ENCODE results near the gene EVA1B. TPM values are rescaled to one million over a fixed set of nuclear protein-coding genes. Genes with fewer than 3 reads are reported as not detected.

EVA1B gene
- total and polyA plus RNA-seq, 2 experiments from 2014 or later: 68.7 to 82.2 TPM

DNA sequence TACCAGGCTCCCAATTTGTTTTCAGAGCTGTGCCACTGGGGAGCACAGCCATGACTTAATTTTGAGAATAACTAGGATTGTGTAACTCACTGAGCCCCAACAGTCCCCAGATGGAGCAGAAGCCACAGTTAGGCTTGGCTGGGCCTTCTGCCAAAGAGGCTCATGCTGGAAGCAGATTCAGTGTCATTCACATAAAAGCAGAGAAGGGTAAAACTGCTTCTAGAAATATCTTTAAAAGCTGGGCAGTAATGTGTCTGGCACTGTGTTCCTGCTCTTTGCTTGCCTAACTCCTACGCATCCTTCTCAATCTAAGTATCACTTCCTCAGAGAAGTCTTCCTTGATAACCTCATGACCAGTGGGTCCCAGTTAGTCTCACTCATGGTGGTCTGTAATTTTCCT is 41.9 kb upstream of the EVA1B start:
- peaks cover 14% of the 10 kb centered on the region for H3K4me1 ChIP-seq (ENCODE audit: insufficient read depth)
- no peak for DNase-seq (ENCODE audit: low spot score)
- H3K79me2 ChIP-seq: peaks cover 75% of the 10 kb centered on the region
- peaks cover 13% of the 10 kb centered on the region for H4K20me1 ChIP-seq (ENCODE audit: insufficient read depth, poor library complexity, severe bottlenecking)
- no peak overlapping the region for H3K4me2 ChIP-seq
- peak overlapping the region; percentile 61 for H3K27ac ChIP-seq
- no peaks in the 10 kb centered on the region for H3K27me3 ChIP-seq
- TF ChIP-seq, protein P1, sequence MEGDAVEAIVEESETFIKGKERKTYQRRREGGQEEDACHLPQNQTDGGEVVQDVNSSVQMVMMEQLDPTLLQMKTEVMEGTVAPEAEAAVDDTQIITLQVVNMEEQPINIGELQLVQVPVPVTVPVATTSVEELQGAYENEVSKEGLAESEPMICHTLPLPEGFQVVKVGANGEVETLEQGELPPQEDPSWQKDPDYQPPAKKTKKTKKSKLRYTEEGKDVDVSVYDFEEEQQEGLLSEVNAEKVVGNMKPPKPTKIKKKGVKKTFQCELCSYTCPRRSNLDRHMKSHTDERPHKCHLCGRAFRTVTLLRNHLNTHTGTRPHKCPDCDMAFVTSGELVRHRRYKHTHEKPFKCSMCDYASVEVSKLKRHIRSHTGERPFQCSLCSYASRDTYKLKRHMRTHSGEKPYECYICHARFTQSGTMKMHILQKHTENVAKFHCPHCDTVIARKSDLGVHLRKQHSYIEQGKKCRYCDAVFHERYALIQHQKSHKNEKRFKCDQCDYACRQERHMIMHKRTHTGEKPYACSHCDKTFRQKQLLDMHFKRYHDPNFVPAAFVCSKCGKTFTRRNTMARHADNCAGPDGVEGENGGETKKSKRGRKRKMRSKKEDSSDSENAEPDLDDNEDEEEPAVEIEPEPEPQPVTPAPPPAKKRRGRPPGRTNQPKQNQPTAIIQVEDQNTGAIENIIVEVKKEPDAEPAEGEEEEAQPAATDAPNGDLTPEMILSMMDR (IDR thresholded peaks at IDR 0.05; ENCODE audit: poor library complexity): no peak
- TF ChIP-seq EZH2 (IDR thresholded peaks at IDR 0.05; ENCODE audit: borderline replicate concordance) (no peak), EZH2phosphoT487 (IDR thresholded peaks at IDR 0.05; ENCODE audit: low read depth, severe bottlenecking, unreplicated experiment) (no peak)
- H3K36me3 ChIP-seq (replicated peaks; ENCODE audit: insufficient read depth, low read depth): no peaks in the 10 kb centered on the region
- 94% methylated on average over 1 of the region's 1 CpG for WGBS (ENCODE audit: low lambda C conversion rate, missing lambda C conversion rate)
- H3K9me2 ChIP-seq (replicated peaks; ENCODE audit: insufficient read depth): no peaks in the 10 kb centered on the region
- no peak overlapping the region for H2AFZ ChIP-seq
- H3K9me3 ChIP-seq (ENCODE audit: low read depth): no peaks in the 10 kb centered on the region
- no peak overlapping the region for H3K4me3 ChIP-seq

DNA sequence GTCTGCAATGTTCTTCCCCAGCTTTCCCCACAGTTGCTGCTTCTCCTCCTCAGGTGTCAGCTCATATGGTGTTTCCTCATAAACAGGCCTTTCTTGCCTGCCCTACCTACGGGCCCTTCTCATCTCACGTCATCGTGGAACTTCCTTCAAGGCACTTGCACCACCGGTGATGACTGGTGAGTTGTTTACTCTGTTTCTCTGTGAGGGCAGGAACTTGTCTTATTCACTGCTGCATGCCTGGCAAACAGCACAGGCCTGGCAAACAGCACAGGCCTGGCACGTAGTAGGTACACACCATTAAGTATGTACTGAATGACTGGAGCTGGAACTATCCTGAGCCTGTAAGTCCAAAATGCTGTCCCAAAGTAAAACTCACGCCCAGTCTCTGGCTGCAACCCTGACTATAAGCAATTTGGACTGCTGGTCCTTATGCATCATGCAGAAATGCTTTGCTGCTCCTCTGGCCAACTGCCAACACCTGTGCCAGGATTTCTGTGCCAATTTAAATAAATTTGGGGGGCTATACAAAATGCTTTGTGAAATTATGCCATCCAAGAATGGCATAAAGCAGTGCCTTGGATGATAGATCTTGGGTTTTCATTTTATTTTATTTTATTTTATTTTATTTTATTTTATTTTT is 36.6 kb upstream of the EVA1B start:
- H3K27ac ChIP-seq: no peak overlapping the region
- DNase-seq (ENCODE audit: low spot score): no peak
- H4K20me1 ChIP-seq (ENCODE audit: insufficient read depth, poor library complexity, severe bottlenecking): no peaks in the 10 kb centered on the region
- H3K9me2 ChIP-seq (replicated peaks; ENCODE audit: insufficient read depth): no peaks in the 10 kb centered on the region
- H3K79me2 ChIP-seq: peaks cover 27% of the 10 kb centered on the region
- TF ChIP-seq, protein P1 (IDR thresholded peaks at IDR 0.05; ENCODE audit: poor library complexity): no peak
- TF ChIP-seq EZH2 (IDR thresholded peaks at IDR 0.05; ENCODE audit: borderline replicate concordance) (no peak), EZH2phosphoT487 (IDR thresholded peaks at IDR 0.05; ENCODE audit: low read depth, severe bottlenecking, unreplicated experiment) (no peak)
- no peak overlapping the region for H3K4me3 ChIP-seq
- H3K36me3 ChIP-seq (replicated peaks; ENCODE audit: insufficient read depth, low read depth): no peaks in the 10 kb centered on the region
- 89% methylated on average over 6 of the region's 6 CpGs for WGBS (ENCODE audit: low lambda C conversion rate, missing lambda C conversion rate)
- no peaks in the 10 kb centered on the region for H3K27me3 ChIP-seq
- no peaks in the 10 kb centered on the region for H3K9me3 ChIP-seq (ENCODE audit: low read depth)
- no peaks in the 10 kb centered on the region for H3K4me1 ChIP-seq (ENCODE audit: insufficient read depth)
- no peak overlapping the region for H3K4me2 ChIP-seq
- H2AFZ ChIP-seq: no peak overlapping the region

DNA sequence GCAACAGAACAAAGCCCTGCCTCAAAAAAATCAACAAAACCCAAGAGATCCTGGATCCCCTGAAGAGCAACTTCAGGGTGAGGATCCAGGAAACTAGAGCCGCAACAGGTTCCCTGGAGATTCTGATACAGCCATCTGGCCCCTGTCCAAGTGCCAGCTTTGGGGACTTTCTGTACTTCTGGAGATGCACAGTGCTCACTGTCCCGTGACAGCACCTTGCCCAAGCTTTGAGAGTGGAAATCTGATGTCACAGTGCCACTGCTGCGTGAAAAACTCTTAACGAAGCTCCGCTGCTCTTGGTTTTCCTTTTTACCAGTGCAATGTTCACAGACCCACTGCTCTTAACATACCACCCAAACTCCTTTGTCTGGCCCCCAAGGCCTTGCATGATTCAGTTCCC is 35.9 kb upstream of the EVA1B start:
- peaks cover 22% of the 10 kb centered on the region for H3K79me2 ChIP-seq
- no peak for DNase-seq (ENCODE audit: low spot score)
- H3K4me2 ChIP-seq: no peak overlapping the region
- TF ChIP-seq EZH2 (IDR thresholded peaks at IDR 0.05; ENCODE audit: borderline replicate concordance) (no peak), EZH2phosphoT487 (IDR thresholded peaks at IDR 0.05; ENCODE audit: low read depth, severe bottlenecking, unreplicated experiment) (no peak)
- TF ChIP-seq, protein P1 (IDR thresholded peaks at IDR 0.05; ENCODE audit: poor library complexity): no peak
- WGBS (ENCODE audit: low lambda C conversion rate, missing lambda C conversion rate): 98% methylated on average over 5 of the region's 5 CpGs
- no peaks in the 10 kb centered on the region for H3K4me1 ChIP-seq (ENCODE audit: insufficient read depth)
- H3K9me3 ChIP-seq (ENCODE audit: low read depth): no peaks in the 10 kb centered on the region
- H3K36me3 ChIP-seq (replicated peaks; ENCODE audit: insufficient read depth, low read depth): no peaks in the 10 kb centered on the region
- H3K9me2 ChIP-seq (replicated peaks; ENCODE audit: insufficient read depth): no peaks in the 10 kb centered on the region
- no peak overlapping the region for H3K27ac ChIP-seq
- H2AFZ ChIP-seq: no peak overlapping the region
- H3K27me3 ChIP-seq: no peaks in the 10 kb centered on the region
- H4K20me1 ChIP-seq (ENCODE audit: insufficient read depth, poor library complexity, severe bottlenecking): no peaks in the 10 kb centered on the region
- H3K4me3 ChIP-seq: no peak overlapping the region

Measured in hepatocyte (in vitro differentiated cells).